K562 (cell line): ENCODE measurements around the gene TMEM218. TPM values are rescaled to one million over a fixed set of nuclear protein-coding genes. Genes with fewer than 3 reads are reported as not detected.

ENCODE experiments used
- ATAC-seq: fragments of 200-7000 bp; cut with Tn5 transposase; 3 replicates; pipeline ENCODE4 v1.9.1; 2020; ENCODE audit warnings: moderate library complexity
- BruUV-seq: library from RNA; stranded (reverse); fragments of 400-500 nt; replicated peaks from 2 replicates; lab custom pipeline; 2021; lab: Mats Ljungman, UMichigan
- CTCF ChIA-PET: fragments of 300-600 bp; formaldehyde crosslinking; extraction: SDS; loops from one replicate; lab custom pipeline; 2021; ENCODE audit warnings: low intra/inter-chr PET ratio; lab: Yijun Ruan, JAX
- POLR2A ChIA-PET: fragments of 300-600, 350-650 bp; sonication (Branson Sonifier 250); formaldehyde crosslinking; extraction: SDS; loops from one replicate; lab custom pipeline; 2021; ENCODE audit warnings: antibody characterized with exemption, inconsistent platforms; lab: Yijun Ruan, JAX
- DNase-seq, 4 experiments: peaks; one replicate each; pipeline versions ENCODE4 v3.0.0 to v3.0.0-alpha.2; 2011 to 2018; ENCODE audit warnings: low spot score in 3 of 4, mixed read lengths in 3 of 4; ENCODE audit errors: extremely low read depth in 1 of 4
- FAIRE-seq: peaks from 2 replicates; lab custom pipeline; 2011; peaks lifted over from hg19 to GRCh38; lab: Jason Lieb, UNC
- H2AFZ ChIP-seq: 2 replicates; pipeline ENCODE4 v1.6.0; 2011; ENCODE audit warnings: low read depth, low read length, control low read depth, inconsistent platforms
- H3K27ac ChIP-seq: fragments of 200-600 bp; 3 replicates; pipeline ENCODE4 v1.8.0; 2011; ENCODE audit warnings: low read depth, mild to moderate bottlenecking, control low read depth, inconsistent platforms, low read length, moderate library complexity, mixed read lengths; ENCODE audit errors: extremely low read depth
- H3K27me3 ChIP-seq, 2 experiments: fragments of 300-600 bp in 1 of 2; 2 replicates in 1 of 2; 3 replicates in 1 of 2; pipeline versions ENCODE4 v1.6.0 to v1.8.0; 2011; ENCODE audit warnings: inconsistent platforms in 2 of 2, low read length in 2 of 2, mild to moderate bottlenecking in 1 of 2, mixed read lengths in 1 of 2, moderate library complexity in 1 of 2; ENCODE audit not compliant: control insufficient read depth in 2 of 2, insufficient read depth in 2 of 2
- H3K36me3 ChIP-seq: fragments of 300-600 bp; 3 replicates; pipeline ENCODE4 v1.8.0; 2011; ENCODE audit warnings: mild to moderate bottlenecking, low read length, inconsistent platforms; ENCODE audit not compliant: control insufficient read depth, insufficient read depth
- H3K4me1 ChIP-seq, 2 experiments: fragments of 200-600 bp in 1 of 2; replicated peaks in 1 of 2; 2 replicates in 1 of 2; 3 replicates in 1 of 2; pipeline versions ENCODE4 v1.5.1 to v1.8.0; 2011; ENCODE audit warnings: inconsistent platforms in 2 of 2, low read length in 2 of 2, mild to moderate bottlenecking in 1 of 2, mixed read lengths in 1 of 2, moderate library complexity in 1 of 2; ENCODE audit not compliant: control insufficient read depth in 2 of 2, insufficient read depth in 2 of 2
- H3K4me2 ChIP-seq: 2 replicates; pipeline ENCODE4 v1.6.1; 2011; ENCODE audit warnings: low read length, control low read depth, inconsistent platforms, mixed read lengths; ENCODE audit not compliant: insufficient read depth
- H3K4me3 ChIP-seq: fragments of 200-600 bp; sonication (generic), shearing (Covaris generic); 2 replicates; pipeline ENCODE4 v1.5.1; 2016; ENCODE audit warnings: control low read depth, inconsistent platforms
- H3K79me2 ChIP-seq: fragments of 200-600 bp; 3 replicates; pipeline ENCODE4 v1.8.0; 2011; ENCODE audit warnings: low read length, inconsistent platforms; ENCODE audit not compliant: control insufficient read depth, insufficient read depth
- H3K9ac ChIP-seq, 2 experiments: 2 replicates each; pipeline versions ENCODE4 v1.6.0 to v1.6.1; 2011; ENCODE audit warnings: low read depth in 2 of 2, low read length in 2 of 2, control low read depth in 1 of 2, inconsistent platforms in 1 of 2, mild to moderate bottlenecking in 1 of 2, mixed read lengths in 1 of 2; ENCODE audit not compliant: insufficient read depth in 1 of 2
- H3K9me1 ChIP-seq: one replicate; pipeline ENCODE4 v1.6.0; 2011; ENCODE audit warnings: inconsistent platforms, mild to moderate bottlenecking, low read length, moderate library complexity; ENCODE audit not compliant: control insufficient read depth, insufficient read depth
- H3K9me3 ChIP-seq: replicated peaks from 2 replicates; pipeline ENCODE4 v1.5.1; 2011; ENCODE audit warnings: low read depth, low read length, inconsistent platforms; ENCODE audit not compliant: control insufficient read depth, insufficient read depth
- H4K20me1 ChIP-seq: replicated peaks from 2 replicates; pipeline ENCODE4 v1.6.1; 2011; ENCODE audit warnings: low read length, inconsistent platforms, mixed read lengths; ENCODE audit not compliant: control insufficient read depth, insufficient read depth
- CEBPB ChIP-seq: fragments of 450-650 bp; IDR thresholded peaks from 2 replicates; pipeline ENCODE4 v1.6.1; 2016; ENCODE audit warnings: missing genetic modification characterization, missing compliant biosample characterization
- GABPB1 ChIP-seq: sonication (generic); formaldehyde crosslinking; IDR thresholded peaks from 2 replicates; pipeline ENCODE4 v1.8.0; 2022; ENCODE audit warnings: mild to moderate bottlenecking, missing genetic modification reagents
- MED1 ChIP-seq: sonication (generic); formaldehyde crosslinking; IDR thresholded peaks from 2 replicates; pipeline ENCODE4 v1.8.1; 2023; ENCODE audit warnings: missing genetic modification reagents, borderline replicate concordance
- MEIS2 ChIP-seq: fragments of 450-650 bp; IDR thresholded peaks from 2 replicates; pipeline ENCODE4 v1.6.1; 2014; ENCODE audit warnings: mild to moderate bottlenecking; ENCODE audit not compliant: partially characterized antibody
- MYBL2 ChIP-seq, 2 experiments: fragments of 450-650 bp in 1 of 2; sonication (generic) in 1 of 2; formaldehyde crosslinking in 1 of 2; IDR thresholded peaks; 2 replicates each; pipeline versions ENCODE4 v1.6.1 to v1.8.1; 2017 to 2022; ENCODE audit warnings: borderline replicate concordance in 1 of 2, inconsistent platforms in 1 of 2, low read depth in 1 of 2, mild to moderate bottlenecking in 1 of 2, missing genetic modification reagents in 1 of 2, moderate library complexity in 1 of 2
- PATZ1 ChIP-seq: fragments of 250-450 bp; sonication (Bioruptor Pico); IDR thresholded peaks from 2 replicates; pipeline ENCODE4 v1.5.0; 2020; ENCODE audit warnings: mild to moderate bottlenecking, borderline replicate concordance
- PHF8 ChIP-seq: fragments of 200-600 bp; sonication (generic); IDR thresholded peaks from 2 replicates; pipeline ENCODE4 v1.6.1; 2012; ENCODE audit warnings: mixed run types, mild to moderate bottlenecking, inconsistent platforms, low read length, moderate library complexity, borderline replicate concordance
- RAD21 ChIP-seq, 2 experiments: fragments of 250-450 bp in 1 of 2; fragments of 450-650 bp in 1 of 2; sonication (Bioruptor Pico) in 1 of 2; formaldehyde crosslinking in 1 of 2; IDR thresholded peaks in 1 of 2; conservative IDR thresholded peaks in 1 of 2; 2 replicates each; pipeline versions ENCODE4 v1.4.0 to v1.8.0; 2020 to 2022; ENCODE audit warnings: mild to moderate bottlenecking in 2 of 2, moderate library complexity in 1 of 2
- RBM15 ChIP-seq: fragments of 200-400 bp; formaldehyde crosslinking; IDR thresholded peaks from 2 replicates; pipeline ENCODE4 v1.6.1; 2018; ENCODE audit warnings: mild to moderate bottlenecking, low read length, moderate library complexity; ENCODE audit not compliant: insufficient read depth
- SIN3A ChIP-seq, 2 experiments: fragments of 150-350 bp in 1 of 2; IDR thresholded peaks; 2 replicates each; pipeline ENCODE4 v1.6.1; 2011 to 2016; ENCODE audit warnings: borderline replicate concordance in 2 of 2, low read depth in 2 of 2, low read length in 2 of 2, mild to moderate bottlenecking in 2 of 2, moderate library complexity in 2 of 2; ENCODE audit not compliant: control insufficient read depth in 1 of 2
- TFE3 ChIP-seq: fragments of 450-650 bp; formaldehyde crosslinking; IDR thresholded peaks from 2 replicates; pipeline ENCODE4 v1.4.0; 2020; ENCODE audit warnings: mild to moderate bottlenecking, mixed read lengths
- ZBTB26 ChIP-seq: fragments of 450-650 bp; formaldehyde crosslinking; IDR thresholded peaks from 2 replicates; pipeline ENCODE4 v1.4.0; 2022; ENCODE audit warnings: missing genetic modification characterization
- ZNF3 ChIP-seq: fragments of 250-450 bp; sonication (Bioruptor Pico); IDR thresholded peaks from 2 replicates; pipeline ENCODE4 v1.5.0; 2021; ENCODE audit warnings: mild to moderate bottlenecking, moderate library complexity
- ZNF57 ChIP-seq: fragments of 450-650 bp; formaldehyde crosslinking; IDR thresholded peaks from 2 replicates; pipeline ENCODE4 v1.4.0; 2020; ENCODE audit warnings: mild to moderate bottlenecking, moderate library complexity
- ZNF695 ChIP-seq: fragments of 450-650 bp; formaldehyde crosslinking; IDR thresholded peaks from 2 replicates; pipeline ENCODE4 v1.4.0; 2020; ENCODE audit warnings: mild to moderate bottlenecking, moderate library complexity
- ZNF75A ChIP-seq: fragments of 450-650 bp; formaldehyde crosslinking; IDR thresholded peaks from 2 replicates; pipeline ENCODE4 v1.4.0; 2020; ENCODE audit warnings: mild to moderate bottlenecking
- ZSCAN29 ChIP-seq: fragments of 450-650 bp; IDR thresholded peaks from 2 replicates; pipeline ENCODE4 v1.6.1; 2017
- WGBS: fragments of 100-300 bp; shearing (Covaris generic); methylation state at CpG from one replicate; pipeline ENCODE4 v1.1.6; 2016; ENCODE audit warnings: low coverage, mixed read lengths; ENCODE audit not compliant: insufficient coverage; ENCODE audit errors: missing lambda C conversion rate; 5-methylcytosine and 5-hydroxymethylcytosine counted together
- in situ Hi-C: fragments of 300-500 bp; cut with MboI; formaldehyde crosslinking; loops from 4 replicates; pipeline ENCODE4 v1.15.0; 2018; ENCODE audit warnings: inconsistent platforms, mixed read lengths
- intact Hi-C: fragments of 100-400 bp; cut with micrococcal nuclease; formaldehyde crosslinking; loops from 2 replicates; pipeline ENCODE4 v1.14.2; 2022
- polyA plus RNA-seq, 8 experiments: library from polyadenylated mRNA; depleted of rRNA in 4 of 8; stranded (reverse) in 5 of 8; unstranded in 3 of 8; fragments of >200 nt; fragmentation: Nextera tagmentation in 2 of 8; fragmentation: Illumina TruSeq in 1 of 8; extraction: Ambion mirVana in 2 of 8; extraction: Trizol in 1 of 8; gene quantifications; 2 replicates each; pipeline versions ENCODE4 v1.2.1 to v1.2.3, GENCODE V29; 2011 to 2014; ENCODE audit warnings: inconsistent platforms in 1 of 8, missing spikeins in 1 of 8
- total RNA-seq, 7 experiments: library from RNA; depleted of rRNA in 6 of 7; stranded (reverse); fragments of >200 nt in 6 of 7; fragmentation: Illumina TruSeq in 2 of 7; extraction: Trizol in 2 of 7; gene quantifications; 2 replicates each; pipeline versions ENCODE4 v1.2.1 to v1.2.3, GENCODE V29; 2011 to 2021; ENCODE audit warnings: low replicate concordance in 1 of 7

TMEM218 gene
- total and polyA plus RNA-seq, 9 of the 15 experiments (the other 6 are each of a cell fraction or from before 2014, with no cell fraction given): 13.4 to 32.2 (median 25.4) TPM

- no TSS peak for BruUV-seq
- in situ Hi-C loops (no loop called here), intact Hi-C loops (no loop called here)
- DNase-seq: no peak
- Histone ChIP-seq H3K36me3 (no peaks in the 10 kb centered on the region), H3K27me3 (peaks cover 6 to 11% of the 10 kb centered on the region in 2 experiments; a peak in 4 of 5 replicates), H3K9ac (no peak overlapping the region), H4K20me1 (no peaks in the 10 kb centered on the region), H3K79me2 (no peaks in the 10 kb centered on the region), H3K4me1 (no peaks in the 10 kb centered on the region), H3K27ac (no peak overlapping the region), H2AFZ (peak overlapping the region; percentile 85), H3K4me3 (no peak overlapping the region), H3K9me3 (no peaks in the 10 kb centered on the region), H3K9me1 (no peaks in the 10 kb centered on the region), H3K4me2 (peak overlapping the region; percentile 42)
- POLR2A ChIA-PET: interaction anchor here (1.4 kb wide), 1 partner anchor 11 kb away, joined by 4 read pairs; no protein-coding TSS in a partner anchor
- no peak for FAIRE-seq
- CTCF ChIA-PET: no interaction called here
- WGBS: 39% methylated on average over 4 of the region's 4 CpGs
- TF ChIP-seq RAD21 (CRISPR knock-in tag; conservative IDR thresholded peaks at IDR 0.05 in 1 of 2, IDR thresholded peaks at IDR 0.05 in 1 of 2): no peak
- TF ChIP-seq ZSCAN29: no peak
- no peak for TF ChIP-seq TFE3
- no peak for TF ChIP-seq ZBTB26 (CRISPR knock-in tag)
- no peak for TF ChIP-seq RBM15
- TF ChIP-seq ZNF57 (CRISPR knock-in tag): no peak
- no peak for TF ChIP-seq MED1 (CRISPR knock-in tag)
- no peak for TF ChIP-seq ZNF75A (CRISPR knock-in tag)
- TF ChIP-seq SIN3A (IDR thresholded peaks at IDR 0.05; ENCODE audit: borderline replicate concordance in 2 of 2, control insufficient read depth in 1 of 2, low read depth in 2 of 2, low read length in 2 of 2): no peak
- no peak for TF ChIP-seq MEIS2
- no peak for TF ChIP-seq ZNF3 (CRISPR knock-in tag)
- no peak for TF ChIP-seq GABPB1 (CRISPR knock-in tag)
- no peak for TF ChIP-seq PHF8
- TF ChIP-seq ZNF695 (CRISPR knock-in tag): no peak
- TF ChIP-seq CEBPB (tag): no peak
- TF ChIP-seq MYBL2 (IDR thresholded peaks at IDR 0.05; ENCODE audit: low read depth): no peak
- no peak for TF ChIP-seq MYBL2 (CRISPR knock-in tag; IDR thresholded peaks at IDR 0.05; ENCODE audit: borderline replicate concordance)
- no peak for TF ChIP-seq PATZ1
- no peak for ATAC-seq
Measured at GRCh38 chr11:125123194-125123946, 11.9 kb upstream of the TMEM218 start.
